ENCODE data around the gene RAB35.

The RAB35 gene

GRCh38 chr12:120077260-120077659, 39.3 kb downstream of the RAB35 start:
- TF ChIP-seq POLR2A (IDR thresholded peaks at IDR 0.05; ENCODE audit: extremely low read depth, insufficient read length) (no peak), MAX (IDR thresholded peaks at IDR 0.05; ENCODE audit: low read depth, low read length) (no peak), MYC (IDR thresholded peaks at IDR 0.05; ENCODE audit: low read depth, low read length) (no peak)
- TF ChIP-seq, protein P1, sequence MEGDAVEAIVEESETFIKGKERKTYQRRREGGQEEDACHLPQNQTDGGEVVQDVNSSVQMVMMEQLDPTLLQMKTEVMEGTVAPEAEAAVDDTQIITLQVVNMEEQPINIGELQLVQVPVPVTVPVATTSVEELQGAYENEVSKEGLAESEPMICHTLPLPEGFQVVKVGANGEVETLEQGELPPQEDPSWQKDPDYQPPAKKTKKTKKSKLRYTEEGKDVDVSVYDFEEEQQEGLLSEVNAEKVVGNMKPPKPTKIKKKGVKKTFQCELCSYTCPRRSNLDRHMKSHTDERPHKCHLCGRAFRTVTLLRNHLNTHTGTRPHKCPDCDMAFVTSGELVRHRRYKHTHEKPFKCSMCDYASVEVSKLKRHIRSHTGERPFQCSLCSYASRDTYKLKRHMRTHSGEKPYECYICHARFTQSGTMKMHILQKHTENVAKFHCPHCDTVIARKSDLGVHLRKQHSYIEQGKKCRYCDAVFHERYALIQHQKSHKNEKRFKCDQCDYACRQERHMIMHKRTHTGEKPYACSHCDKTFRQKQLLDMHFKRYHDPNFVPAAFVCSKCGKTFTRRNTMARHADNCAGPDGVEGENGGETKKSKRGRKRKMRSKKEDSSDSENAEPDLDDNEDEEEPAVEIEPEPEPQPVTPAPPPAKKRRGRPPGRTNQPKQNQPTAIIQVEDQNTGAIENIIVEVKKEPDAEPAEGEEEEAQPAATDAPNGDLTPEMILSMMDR (IDR thresholded peaks at IDR 0.05; ENCODE audit: low read depth, low read length) = no peak
- no peak overlapping the region for H3K4me3 ChIP-seq (ENCODE audit: low read depth, low read length)
- no peak for DNase-seq (ENCODE audit: low read depth)

DNA sequence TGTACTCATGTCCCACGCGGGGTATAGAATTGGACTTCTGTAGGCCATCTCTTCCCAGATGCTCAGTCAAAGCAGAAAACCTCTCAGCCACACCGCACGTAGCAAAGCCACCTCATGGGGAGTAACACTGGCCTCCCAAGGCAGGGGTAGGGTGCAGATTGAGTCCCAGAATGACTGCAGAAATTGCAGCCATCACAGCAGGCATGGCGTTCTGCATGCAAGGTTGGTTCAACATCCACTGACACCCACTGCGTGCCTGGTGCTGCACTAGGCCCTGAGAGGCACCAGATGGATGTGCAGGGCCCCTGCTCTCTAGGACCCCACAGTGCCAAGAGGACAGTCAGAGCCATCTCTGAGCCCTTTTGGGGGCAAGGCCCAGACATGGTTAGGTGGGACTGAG, 39.9 kb downstream of the RAB35 start:
- TF ChIP-seq MYC (IDR thresholded peaks at IDR 0.05; ENCODE audit: low read depth, low read length) (no peak), MAX (IDR thresholded peaks at IDR 0.05; ENCODE audit: low read depth, low read length) (no peak), POLR2A (IDR thresholded peaks at IDR 0.05; ENCODE audit: extremely low read depth, insufficient read length) (no peak)
- TF ChIP-seq, protein P1 (IDR thresholded peaks at IDR 0.05; ENCODE audit: low read depth, low read length) = no peak
- H3K4me3 ChIP-seq (ENCODE audit: low read depth, low read length) = no peak overlapping the region
- no peak for DNase-seq (ENCODE audit: low read depth)

DNA sequence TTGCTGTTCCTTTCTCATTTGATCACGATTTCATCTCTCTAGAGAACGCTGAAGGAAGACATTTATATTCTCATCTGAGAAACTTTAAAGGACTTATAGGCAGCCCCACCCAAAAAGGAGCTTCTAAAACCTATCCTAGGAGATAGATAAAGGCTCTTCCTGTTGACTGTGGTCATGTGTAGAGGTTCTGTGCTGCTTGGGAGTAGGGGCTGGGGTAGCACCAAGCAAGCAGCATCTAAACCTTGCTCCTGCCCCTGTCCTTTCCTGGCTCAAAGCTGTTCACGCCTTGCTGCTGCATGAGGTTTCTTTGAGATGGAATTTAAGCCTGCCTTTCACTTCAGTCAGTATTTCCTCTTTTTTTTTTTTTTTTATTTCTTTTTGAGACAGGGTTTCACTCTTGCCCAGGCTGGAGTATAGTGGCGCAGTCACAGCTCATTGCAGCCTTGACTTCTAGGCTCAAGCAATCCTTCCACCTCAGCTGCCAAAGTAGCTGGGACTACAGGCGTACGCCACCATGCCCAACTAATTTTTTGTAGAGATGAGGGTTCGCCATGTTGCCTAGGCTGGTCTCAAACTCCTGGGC, 41.4 kb downstream of the RAB35 start:
- DNase-seq (ENCODE audit: low read depth) = no peak
- TF ChIP-seq POLR2A (IDR thresholded peaks at IDR 0.05; ENCODE audit: extremely low read depth, insufficient read length) = no peak
- TF ChIP-seq, protein P1 (IDR thresholded peaks at IDR 0.05; ENCODE audit: low read depth, low read length) = no peak
- TF ChIP-seq MYC (IDR thresholded peaks at IDR 0.05; ENCODE audit: low read depth, low read length) = no peak
- TF ChIP-seq MAX (IDR thresholded peaks at IDR 0.05; ENCODE audit: low read depth, low read length) = no peak
- no peak overlapping the region for H3K4me3 ChIP-seq (ENCODE audit: low read depth, low read length)

- no peak for TF ChIP-seq MYC (IDR thresholded peaks at IDR 0.05; ENCODE audit: low read depth, low read length)
- TF ChIP-seq, protein P1 (IDR thresholded peaks at IDR 0.05; ENCODE audit: low read depth, low read length) = no peak
- no peak for TF ChIP-seq MAX (IDR thresholded peaks at IDR 0.05; ENCODE audit: low read depth, low read length)
- TF ChIP-seq POLR2A (IDR thresholded peaks at IDR 0.05; ENCODE audit: extremely low read depth, insufficient read length) = no peak
- H3K4me3 ChIP-seq (ENCODE audit: low read depth, low read length) = no peak overlapping the region
- no peak for DNase-seq (ENCODE audit: low read depth)
Observed at GRCh38 chr12:120072472-120073249, 43.9 kb downstream of the RAB35 start.

DNA sequence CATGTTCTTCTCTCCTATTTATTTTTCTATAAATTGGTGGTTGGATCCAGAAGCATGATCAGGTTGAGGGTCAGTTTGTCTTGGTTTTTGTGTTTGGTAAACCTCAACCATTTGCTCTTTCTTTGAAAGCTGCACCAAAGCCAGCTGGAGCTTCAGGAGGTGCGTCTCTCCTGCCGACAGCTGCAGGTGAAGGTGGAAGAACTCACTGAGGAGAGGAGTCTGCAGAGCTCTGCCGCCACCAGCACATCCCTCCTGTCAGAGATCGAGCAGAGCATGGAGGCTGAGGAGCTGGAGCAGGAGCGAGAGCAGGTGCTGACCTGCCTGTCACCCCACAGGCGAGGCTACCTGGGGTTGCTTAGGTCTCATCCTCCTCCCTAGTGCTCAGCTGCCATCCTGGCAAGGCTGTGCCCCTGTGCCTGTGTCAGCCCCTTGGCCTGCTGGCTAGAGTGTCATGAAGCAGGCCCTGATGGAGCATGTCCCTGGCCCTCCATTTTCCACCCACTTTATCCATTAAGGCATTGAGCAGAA, 45.0 kb downstream of the RAB35 start:
- TF ChIP-seq, protein P1 (IDR thresholded peaks at IDR 0.05; ENCODE audit: low read depth, low read length) = no peak
- TF ChIP-seq MYC (IDR thresholded peaks at IDR 0.05; ENCODE audit: low read depth, low read length) = no peak
- TF ChIP-seq POLR2A (IDR thresholded peaks at IDR 0.05; ENCODE audit: extremely low read depth, insufficient read length) = no peak
- no peak for TF ChIP-seq MAX (IDR thresholded peaks at IDR 0.05; ENCODE audit: low read depth, low read length)
- no peak for DNase-seq (ENCODE audit: low read depth)
- no peak overlapping the region for H3K4me3 ChIP-seq (ENCODE audit: low read depth, low read length)

Measured in NB4 (cell line).